ENCODE measurements around the gene MUSK.

MUSK gene

GRCh38 chr9:110714314-110714713 is 45.7 kb downstream of the MUSK start:
- H3K4me3 ChIP-seq (ENCODE audit: insufficient read depth, low read length, poor library complexity, severe bottlenecking) = no peak overlapping the region
- no peak overlapping the region for H3K27ac ChIP-seq (ENCODE audit: low read depth, low read length)
- H3K36me3 ChIP-seq (ENCODE audit: low read length) = no peaks in the 10 kb centered on the region
- no peak overlapping the region for H2AFZ ChIP-seq (ENCODE audit: low read depth, low read length, severe bottlenecking)
- H3K9ac ChIP-seq (ENCODE audit: low read length) = no peak overlapping the region
- no peak overlapping the region for H3K4me2 ChIP-seq (ENCODE audit: low read depth, low read length, poor library complexity, severe bottlenecking)
- no peaks in the 10 kb centered on the region for H4K20me1 ChIP-seq (ENCODE audit: low read depth, low read length)
- H3F3A ChIP-seq (ENCODE audit: insufficient read depth) = no peaks in the 10 kb centered on the region
- H3K27me3 ChIP-seq (ENCODE audit: low read length) = no peaks in the 10 kb centered on the region
- no peak for TF ChIP-seq CTCF (IDR thresholded peaks at IDR 0.05; ENCODE audit: insufficient read depth, low read length, poor library complexity, severe bottlenecking)
- no peak for TF ChIP-seq EZH2phosphoT487 (conservative IDR thresholded peaks at IDR 0.05; ENCODE audit: low read length)
- no peaks in the 10 kb centered on the region for H3K79me2 ChIP-seq (ENCODE audit: insufficient read depth, low read length)
- H3K9me3 ChIP-seq (ENCODE audit: insufficient read depth, low read length) = no peaks in the 10 kb centered on the region
- no peaks in the 10 kb centered on the region for H3K9me2 ChIP-seq (replicated peaks; ENCODE audit: insufficient read depth, low read length)

- Histone ChIP-seq H3K9me2 (replicated peaks; ENCODE audit: insufficient read depth, low read length) (no peaks in the 10 kb centered on the region), H3F3A (ENCODE audit: insufficient read depth) (no peaks in the 10 kb centered on the region), H3K9ac (ENCODE audit: low read length) (no peak overlapping the region), H3K27me3 (ENCODE audit: low read length) (no peaks in the 10 kb centered on the region), H3K4me2 (ENCODE audit: low read depth, low read length, poor library complexity, severe bottlenecking) (no peak overlapping the region), H4K20me1 (ENCODE audit: low read depth, low read length) (no peaks in the 10 kb centered on the region), H3K36me3 (ENCODE audit: low read length) (no peaks in the 10 kb centered on the region), H3K4me3 (ENCODE audit: insufficient read depth, low read length, poor library complexity, severe bottlenecking) (no peak overlapping the region), H3K9me3 (ENCODE audit: insufficient read depth, low read length) (no peaks in the 10 kb centered on the region), H2AFZ (ENCODE audit: low read depth, low read length, severe bottlenecking) (no peak overlapping the region), H3K79me2 (ENCODE audit: insufficient read depth, low read length) (no peaks in the 10 kb centered on the region), H3K27ac (ENCODE audit: low read depth, low read length) (no peak overlapping the region)
- TF ChIP-seq EZH2phosphoT487 (conservative IDR thresholded peaks at IDR 0.05; ENCODE audit: low read length) = no peak
- TF ChIP-seq CTCF (IDR thresholded peaks at IDR 0.05; ENCODE audit: insufficient read depth, low read length, poor library complexity, severe bottlenecking) = no peak
Measured at GRCh38 chr9:110728058-110728457, 59.5 kb downstream of the MUSK start.

GRCh38 chr9:110729641-110730040 is 61.0 kb downstream of the MUSK start:
- H2AFZ ChIP-seq (ENCODE audit: low read depth, low read length, severe bottlenecking) = no peak overlapping the region
- H3K36me3 ChIP-seq (ENCODE audit: low read length) = no peaks in the 10 kb centered on the region
- no peaks in the 10 kb centered on the region for H3K27me3 ChIP-seq (ENCODE audit: low read length)
- H4K20me1 ChIP-seq (ENCODE audit: low read depth, low read length) = no peaks in the 10 kb centered on the region
- no peak overlapping the region for H3K27ac ChIP-seq (ENCODE audit: low read depth, low read length)
- H3K79me2 ChIP-seq (ENCODE audit: insufficient read depth, low read length) = no peaks in the 10 kb centered on the region
- no peaks in the 10 kb centered on the region for H3F3A ChIP-seq (ENCODE audit: insufficient read depth)
- TF ChIP-seq EZH2phosphoT487 (conservative IDR thresholded peaks at IDR 0.05; ENCODE audit: low read length) (no peak), CTCF (IDR thresholded peaks at IDR 0.05; ENCODE audit: insufficient read depth, low read length, poor library complexity, severe bottlenecking) (no peak)
- no peaks in the 10 kb centered on the region for H3K9me2 ChIP-seq (replicated peaks; ENCODE audit: insufficient read depth, low read length)
- no peak overlapping the region for H3K9ac ChIP-seq (ENCODE audit: low read length)
- H3K4me2 ChIP-seq (ENCODE audit: low read depth, low read length, poor library complexity, severe bottlenecking) = no peak overlapping the region
- H3K9me3 ChIP-seq (ENCODE audit: insufficient read depth, low read length) = no peaks in the 10 kb centered on the region
- H3K4me3 ChIP-seq (ENCODE audit: insufficient read depth, low read length, poor library complexity, severe bottlenecking) = no peak overlapping the region

All from SU-DHL-6 (cell line).